Uterus (tissue), 2 donors: ENCODE data around the gene ZNF584.

Source experiments
- POLR2A ChIP-seq, 2 donors: fragments of 450-650 bp; IDR thresholded peaks; one replicate each; pipeline ENCODE4 v1.6.1; 2016; ENCODE audit warnings: antibody characterized with exemption in 2 of 2, mild to moderate bottlenecking in 1 of 2, moderate library complexity in 1 of 2
- TF ChIP-seq, protein P1 (sequence below), 4 experiments: fragments of 200-600 bp in 2 of 4; fragments of 450-650 bp in 2 of 4; sonication (generic) in 2 of 4; IDR thresholded peaks; one replicate each; pipeline ENCODE4 v1.5.1; 2016 to 2019; ENCODE audit warnings: antibody characterized with exemption in 4 of 4, mild to moderate bottlenecking in 2 of 4, moderate library complexity in 1 of 4

DNA sequence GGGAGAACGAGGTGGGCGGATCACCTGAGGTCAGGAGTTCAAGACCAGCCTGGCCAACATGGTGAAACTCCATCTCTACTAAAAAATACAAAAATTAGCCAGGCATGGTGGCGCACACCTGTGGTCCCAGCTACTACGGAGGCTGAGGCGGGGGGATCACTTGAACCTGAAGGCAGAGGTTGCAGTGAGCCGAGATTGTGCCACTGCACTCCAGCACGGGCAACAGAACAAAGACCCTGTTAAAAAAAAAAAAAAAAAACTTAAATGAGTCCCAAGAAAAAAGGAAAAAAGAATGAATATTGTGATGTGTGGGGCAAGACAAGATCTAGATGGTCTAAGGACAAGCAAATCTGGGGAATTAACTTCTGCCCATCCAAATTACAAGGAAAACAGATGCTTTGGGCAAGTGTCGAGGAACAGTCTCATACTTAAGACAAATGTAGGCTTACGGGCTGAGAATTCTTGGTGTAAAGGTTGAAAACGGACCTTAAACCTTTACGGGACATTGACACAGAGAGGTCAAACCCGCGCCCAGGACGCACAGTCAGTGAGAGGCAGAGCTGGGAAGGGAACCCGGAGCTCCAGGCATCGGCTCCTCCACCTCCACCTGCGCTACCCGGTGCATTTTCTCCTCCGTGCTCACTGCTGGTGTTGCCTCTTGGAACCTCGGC lies 57.8 kb downstream of the ZNF584 start:
- no peak for TF ChIP-seq POLR2A (IDR thresholded peaks at IDR 0.05)
- TF ChIP-seq, protein P1, sequence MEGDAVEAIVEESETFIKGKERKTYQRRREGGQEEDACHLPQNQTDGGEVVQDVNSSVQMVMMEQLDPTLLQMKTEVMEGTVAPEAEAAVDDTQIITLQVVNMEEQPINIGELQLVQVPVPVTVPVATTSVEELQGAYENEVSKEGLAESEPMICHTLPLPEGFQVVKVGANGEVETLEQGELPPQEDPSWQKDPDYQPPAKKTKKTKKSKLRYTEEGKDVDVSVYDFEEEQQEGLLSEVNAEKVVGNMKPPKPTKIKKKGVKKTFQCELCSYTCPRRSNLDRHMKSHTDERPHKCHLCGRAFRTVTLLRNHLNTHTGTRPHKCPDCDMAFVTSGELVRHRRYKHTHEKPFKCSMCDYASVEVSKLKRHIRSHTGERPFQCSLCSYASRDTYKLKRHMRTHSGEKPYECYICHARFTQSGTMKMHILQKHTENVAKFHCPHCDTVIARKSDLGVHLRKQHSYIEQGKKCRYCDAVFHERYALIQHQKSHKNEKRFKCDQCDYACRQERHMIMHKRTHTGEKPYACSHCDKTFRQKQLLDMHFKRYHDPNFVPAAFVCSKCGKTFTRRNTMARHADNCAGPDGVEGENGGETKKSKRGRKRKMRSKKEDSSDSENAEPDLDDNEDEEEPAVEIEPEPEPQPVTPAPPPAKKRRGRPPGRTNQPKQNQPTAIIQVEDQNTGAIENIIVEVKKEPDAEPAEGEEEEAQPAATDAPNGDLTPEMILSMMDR (IDR thresholded peaks at IDR 0.05), result no peak
